Loucy (cell line): ENCODE results near the gene KLK10.
"Not testable (repeated sequence)": the region's sequence is repeated elsewhere in the genome, so short reads cannot be mapped to it uniquely, and the experiment has no call there.

ENCODE experiments used
- H2AFZ ChIP-seq: fragments of 200-600 bp; sonication (generic); 2 replicates; pipeline ENCODE4 v1.6.0; 2016; ENCODE audit warnings: antibody characterized with exemption, mild to moderate bottlenecking, low read length, moderate library complexity
- H3F3A ChIP-seq: fragments of 200-600 bp; 2 replicates; pipeline ENCODE4 v1.6.0; 2016; ENCODE audit warnings: antibody characterized with exemption, low read depth, mild to moderate bottlenecking
- H3K27me3 ChIP-seq: fragments of 200-600 bp; sonication (generic); 2 replicates; pipeline ENCODE4 v1.6.1; 2014; ENCODE audit warnings: low read length, mild to moderate bottlenecking; ENCODE audit not compliant: insufficient read depth, poor library complexity, severe bottlenecking
- H3K36me3 ChIP-seq: fragments of 200-600 bp; sonication (generic); 2 replicates; pipeline ENCODE4 v1.6.1; 2016; ENCODE audit warnings: low read length; ENCODE audit not compliant: insufficient read depth
- H3K4me1 ChIP-seq: fragments of 200-600 bp; sonication (generic); 2 replicates; pipeline ENCODE4 v1.5.1; 2014; ENCODE audit warnings: low read length, mild to moderate bottlenecking; ENCODE audit not compliant: insufficient read depth, poor library complexity, severe bottlenecking
- H3K4me2 ChIP-seq: fragments of 200-600 bp; sonication (generic); 2 replicates; pipeline ENCODE4 v1.6.0; 2014; ENCODE audit warnings: antibody characterized with exemption, low read length, low read depth, mild to moderate bottlenecking; ENCODE audit not compliant: poor library complexity, severe bottlenecking
- H3K4me3 ChIP-seq: fragments of 200-600 bp; sonication (generic); 2 replicates; pipeline ENCODE4 v1.5.1; 2014; ENCODE audit warnings: low read length, mild to moderate bottlenecking, mixed read lengths; ENCODE audit not compliant: poor library complexity, severe bottlenecking
- H3K79me2 ChIP-seq: fragments of 200-600 bp; sonication (generic); 2 replicates; pipeline ENCODE4 v1.6.1; 2014; ENCODE audit warnings: low read length; ENCODE audit not compliant: insufficient read depth
- H3K9ac ChIP-seq: fragments of 200-600 bp; sonication (generic); 2 replicates; pipeline ENCODE4 v1.6.0; 2014; ENCODE audit warnings: mild to moderate bottlenecking, low read depth, low read length, moderate library complexity; ENCODE audit not compliant: poor library complexity, severe bottlenecking
- H3K9me2 ChIP-seq: fragments of 200-600 bp; sonication (generic); replicated peaks from 2 replicates; pipeline ENCODE4 v1.6.1; 2016; ENCODE audit warnings: low read depth, low read length, mixed read lengths
- H3K9me3 ChIP-seq: fragments of 200-600 bp; sonication (generic); 2 replicates; pipeline ENCODE4 v1.6.1; 2014; ENCODE audit warnings: mild to moderate bottlenecking, antibody characterized with exemption, low read length, low read depth; ENCODE audit not compliant: insufficient read depth
- H4K20me1 ChIP-seq: fragments of 200-600 bp; sonication (generic); 2 replicates; pipeline ENCODE4 v1.6.0; 2014; ENCODE audit warnings: antibody characterized with exemption, low read length, mild to moderate bottlenecking; ENCODE audit not compliant: insufficient read depth, poor library complexity, severe bottlenecking
- EZH2phosphoT487 ChIP-seq: fragments of 200-600 bp; IDR thresholded peaks from 2 replicates; pipeline ENCODE4 v1.6.1; 2018; ENCODE audit warnings: antibody characterized with exemption, mild to moderate bottlenecking, moderate library complexity, borderline replicate concordance
- TF ChIP-seq, protein P1 (sequence below): fragments of 200-600 bp; sonication (generic); conservative IDR thresholded peaks from 2 replicates; pipeline ENCODE4 v1.5.1; 2014; ENCODE audit warnings: mild to moderate bottlenecking, antibody characterized with exemption, low read length

Gene KLK10

DNA sequence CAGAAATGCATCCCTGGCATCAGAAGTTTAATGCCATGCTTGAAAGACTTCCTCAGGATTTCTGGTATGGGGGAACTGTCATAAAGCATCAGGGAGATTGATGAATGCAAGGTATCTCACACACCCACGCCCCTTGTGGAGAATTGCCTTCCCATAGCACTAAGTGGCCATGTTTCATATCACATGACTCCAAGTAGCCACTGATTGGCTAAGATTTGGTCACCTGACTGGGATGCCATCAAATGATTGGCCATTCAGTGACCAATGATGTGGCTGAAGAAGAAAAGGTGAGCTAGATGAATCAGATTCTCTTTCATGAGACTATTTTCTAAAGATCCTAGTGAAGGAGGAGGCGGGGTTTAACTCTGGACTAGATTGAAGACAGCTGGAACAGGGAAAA lies 25.4 kb downstream of the KLK10 start:
- Histone ChIP-seq H3K9me2 (no peaks in the 10 kb centered on the region), H3K79me2 (no peaks in the 10 kb centered on the region), H3K4me2 (no peak overlapping the region), H4K20me1 (no peaks in the 10 kb centered on the region), H3K4me3 (no peak overlapping the region), H3K9ac (no peak overlapping the region), H3F3A (no peaks in the 10 kb centered on the region), H3K27me3 (no peaks in the 10 kb centered on the region), H3K4me1 (no peaks in the 10 kb centered on the region), H2AFZ (no peak overlapping the region), H3K9me3 (no peaks in the 10 kb centered on the region; the same call in 1 of the 2 replicates), H3K36me3 (no peaks in the 10 kb centered on the region)
- TF ChIP-seq EZH2phosphoT487 = no peak
- TF ChIP-seq, protein P1, sequence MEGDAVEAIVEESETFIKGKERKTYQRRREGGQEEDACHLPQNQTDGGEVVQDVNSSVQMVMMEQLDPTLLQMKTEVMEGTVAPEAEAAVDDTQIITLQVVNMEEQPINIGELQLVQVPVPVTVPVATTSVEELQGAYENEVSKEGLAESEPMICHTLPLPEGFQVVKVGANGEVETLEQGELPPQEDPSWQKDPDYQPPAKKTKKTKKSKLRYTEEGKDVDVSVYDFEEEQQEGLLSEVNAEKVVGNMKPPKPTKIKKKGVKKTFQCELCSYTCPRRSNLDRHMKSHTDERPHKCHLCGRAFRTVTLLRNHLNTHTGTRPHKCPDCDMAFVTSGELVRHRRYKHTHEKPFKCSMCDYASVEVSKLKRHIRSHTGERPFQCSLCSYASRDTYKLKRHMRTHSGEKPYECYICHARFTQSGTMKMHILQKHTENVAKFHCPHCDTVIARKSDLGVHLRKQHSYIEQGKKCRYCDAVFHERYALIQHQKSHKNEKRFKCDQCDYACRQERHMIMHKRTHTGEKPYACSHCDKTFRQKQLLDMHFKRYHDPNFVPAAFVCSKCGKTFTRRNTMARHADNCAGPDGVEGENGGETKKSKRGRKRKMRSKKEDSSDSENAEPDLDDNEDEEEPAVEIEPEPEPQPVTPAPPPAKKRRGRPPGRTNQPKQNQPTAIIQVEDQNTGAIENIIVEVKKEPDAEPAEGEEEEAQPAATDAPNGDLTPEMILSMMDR = no peak

DNA sequence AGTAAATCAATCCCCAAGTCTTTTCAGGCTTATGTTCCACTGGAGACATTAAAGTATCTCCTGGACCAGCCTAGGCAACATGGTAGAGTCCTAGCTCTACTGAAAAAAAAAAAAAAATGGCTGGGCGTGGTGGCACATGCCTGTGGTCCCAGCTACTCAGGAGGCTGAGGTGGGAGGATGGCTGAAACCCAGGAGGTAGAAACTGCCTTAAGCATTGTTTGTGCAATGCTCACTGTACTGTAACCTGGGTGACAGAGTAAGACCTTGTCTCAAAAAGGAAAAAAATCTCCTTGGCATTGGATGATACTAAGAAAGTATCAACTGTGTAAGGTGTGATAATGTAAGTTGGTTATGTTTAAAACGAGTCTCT lies 26.9 kb downstream of the KLK10 start:
- no peaks in the 10 kb centered on the region for H3K36me3 ChIP-seq
- H3K4me1 ChIP-seq = no peaks in the 10 kb centered on the region
- H4K20me1 ChIP-seq = no peaks in the 10 kb centered on the region
- H3K27me3 ChIP-seq = no peaks in the 10 kb centered on the region
- no peak overlapping the region for H3K4me3 ChIP-seq
- H3K9ac ChIP-seq = no peak overlapping the region
- H2AFZ ChIP-seq = no peak overlapping the region
- no peaks in the 10 kb centered on the region for H3K9me2 ChIP-seq
- no peak overlapping the region for H3K4me2 ChIP-seq
- TF ChIP-seq EZH2phosphoT487 = no peak
- TF ChIP-seq, protein P1 = no peak
- no peaks in the 10 kb centered on the region for H3K79me2 ChIP-seq
- no peaks in the 10 kb centered on the region for H3F3A ChIP-seq
- no peaks in the 10 kb centered on the region; the same call in 1 of the 2 replicates for H3K9me3 ChIP-seq

DNA sequence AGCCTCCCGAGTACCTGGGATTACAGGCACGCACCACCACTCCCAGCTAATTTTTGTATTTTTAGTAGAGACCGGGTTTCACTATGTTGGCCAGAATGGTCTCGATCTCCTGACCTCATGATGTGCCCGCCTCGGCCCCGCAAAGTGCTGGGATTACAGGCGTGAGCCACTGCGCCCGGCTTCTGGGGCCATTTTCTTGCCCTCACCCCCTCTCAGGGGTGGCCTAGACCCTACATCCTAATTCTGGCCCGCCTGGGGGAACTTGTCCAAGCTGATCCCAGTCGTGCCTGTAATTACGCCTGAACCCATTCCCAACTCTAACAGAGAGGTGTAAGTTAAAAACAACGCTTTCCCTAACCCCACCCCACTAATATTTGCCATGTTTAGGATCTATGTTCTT lies 35.1 kb downstream of the KLK10 start:
- H3K79me2 ChIP-seq, H3K27me3 ChIP-seq, H3K4me3 ChIP-seq, H3K9ac ChIP-seq, H3K4me1 ChIP-seq, H3K9me3 ChIP-seq, H3F3A ChIP-seq, H3K36me3 ChIP-seq, H3K4me2 ChIP-seq, H2AFZ ChIP-seq, H3K9me2 ChIP-seq, H4K20me1 ChIP-seq: not testable (repeated sequence)

DNA sequence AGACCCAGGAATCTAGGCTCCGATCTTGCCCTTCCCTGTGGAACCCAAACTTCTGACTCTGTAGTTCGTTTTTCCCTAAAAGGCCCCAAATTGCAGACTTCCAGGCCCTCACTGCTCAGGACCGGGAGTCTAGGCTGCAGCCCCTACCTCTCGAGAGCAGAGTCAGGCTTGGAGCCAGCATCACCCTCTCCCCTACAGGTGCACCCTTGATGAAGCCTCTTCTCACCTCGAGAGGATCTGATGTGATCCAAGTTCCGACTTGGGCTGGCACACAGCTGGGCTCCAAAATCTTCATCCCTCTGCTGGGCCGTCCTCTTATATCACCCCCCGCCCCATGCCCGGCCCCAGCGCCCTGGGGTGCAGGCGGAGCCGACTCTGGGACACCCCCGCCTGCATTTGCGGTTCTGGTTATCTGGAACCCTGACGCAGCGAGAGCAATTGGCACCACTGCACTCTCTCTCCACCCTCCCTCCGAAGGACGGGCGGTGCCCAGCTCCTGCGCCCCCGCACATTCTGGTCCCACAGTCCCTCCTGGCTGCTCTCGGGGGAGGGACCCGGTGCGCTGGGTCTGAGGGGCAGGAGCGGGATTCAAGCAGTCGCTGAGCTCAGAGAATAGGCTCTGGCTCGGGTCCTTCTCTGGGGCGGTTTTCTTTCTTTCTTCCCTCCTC lies 35.8 kb downstream of the KLK10 start, which contains the start of gene KLK7:
TSS of gene KLK7 (minus strand) at position 293 of the 668 bp plus-strand sequence. CDS start 1,518 bp downstream, outside the sequence.
- Histone ChIP-seq H3K9me2 (no peaks in the 10 kb centered on the region), H3K27me3 (no peaks in the 10 kb centered on the region), H3K4me2 (no peak within 1 kb of the TSS), H3F3A (no peaks in the 10 kb centered on the region), H3K9ac (no peak within 1 kb of the TSS), H4K20me1 (no peaks in the 10 kb centered on the region), H3K4me1 (no peaks in the 10 kb centered on the region), H3K4me3 (no peak within 1 kb of the TSS), H3K9me3 (no peaks in the 10 kb centered on the region; the same call in 1 of the 2 replicates), H3K79me2 (no peaks in the 10 kb centered on the region), H3K36me3 (no peaks in the 10 kb centered on the region), H2AFZ (no peak within 1 kb of the TSS)
- TF ChIP-seq, protein P1 = no peak
- TF ChIP-seq EZH2phosphoT487 = no peak
